GM18508 (cell line): ENCODE data around the gene TMEM38A.

Experiments
- ATAC-seq: cut with Tn5 transposase; IDR thresholded peaks from one replicate; pipeline ENCODE4 v1.9.1; 2021; ENCODE audit warnings: moderate number of reproducible peaks; ENCODE audit not compliant: insufficient read depth, unreplicated experiment

Gene TMEM38A, protein sequence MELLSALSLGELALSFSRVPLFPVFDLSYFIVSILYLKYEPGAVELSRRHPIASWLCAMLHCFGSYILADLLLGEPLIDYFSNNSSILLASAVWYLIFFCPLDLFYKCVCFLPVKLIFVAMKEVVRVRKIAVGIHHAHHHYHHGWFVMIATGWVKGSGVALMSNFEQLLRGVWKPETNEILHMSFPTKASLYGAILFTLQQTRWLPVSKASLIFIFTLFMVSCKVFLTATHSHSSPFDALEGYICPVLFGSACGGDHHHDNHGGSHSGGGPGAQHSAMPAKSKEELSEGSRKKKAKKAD

DNA sequence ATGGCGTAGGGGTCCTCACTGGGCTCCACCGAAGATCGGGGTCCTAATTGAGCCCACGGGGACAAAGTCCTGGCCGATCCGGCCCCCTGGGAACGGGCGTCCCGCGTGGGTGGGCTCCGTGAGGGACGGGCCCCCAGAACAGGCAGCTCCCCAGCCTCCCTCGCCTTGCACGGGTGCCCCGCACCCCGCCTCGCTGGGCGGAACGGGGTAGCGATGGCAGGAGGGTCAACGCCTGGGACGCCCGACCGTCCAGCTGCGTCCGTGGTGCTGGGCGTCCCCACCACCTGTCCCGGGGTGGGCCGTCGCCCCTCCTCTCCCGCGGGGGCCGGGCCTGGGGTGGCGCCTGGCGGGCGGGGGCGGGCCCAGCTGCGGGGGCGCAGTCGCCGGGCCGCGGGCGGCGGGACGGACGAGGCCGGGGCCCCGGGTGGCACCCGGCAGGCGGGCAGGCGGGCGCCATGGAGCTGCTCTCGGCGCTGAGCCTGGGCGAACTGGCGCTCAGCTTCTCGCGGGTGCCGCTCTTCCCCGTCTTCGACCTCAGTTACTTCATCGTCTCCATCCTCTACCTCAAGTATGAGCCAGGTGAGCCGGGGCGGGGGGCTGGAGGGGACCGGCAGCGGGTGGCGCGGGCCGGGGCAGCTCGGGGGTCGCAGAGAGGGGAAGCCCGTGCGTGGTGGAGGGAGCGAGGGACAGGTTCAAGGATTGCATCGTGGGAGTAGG lies at the start of gene TMEM38A:
TSS of gene TMEM38A (plus strand) at position 377 of the 717 bp plus-strand sequence. CDS start at position 456, 79 bp downstream.
- ATAC-seq = no peak

GRCh38 chr19:16612636-16613035 lies 48.3 kb upstream of the TMEM38A start:
- no peak for ATAC-seq

DNA sequence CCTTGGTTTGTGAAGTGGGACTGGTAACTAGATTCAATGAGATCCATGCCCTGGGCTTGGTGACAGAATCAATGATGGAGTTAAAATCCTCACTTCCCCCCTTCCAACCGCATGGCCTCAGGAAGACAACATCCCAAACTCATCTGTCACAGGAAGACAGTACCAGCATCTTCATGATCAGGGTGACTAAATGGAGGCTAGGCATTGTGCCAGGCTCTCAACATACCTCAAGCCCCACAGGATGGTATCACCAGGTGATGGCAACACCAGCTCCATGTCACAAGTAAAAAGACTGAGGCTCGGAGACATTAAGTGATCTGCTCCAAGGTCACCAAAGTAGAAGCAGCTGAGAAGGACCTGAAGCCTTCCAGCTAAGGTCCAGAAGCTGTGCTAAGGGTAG lies 47.1 kb upstream of the TMEM38A start:
- ATAC-seq = no peak

DNA sequence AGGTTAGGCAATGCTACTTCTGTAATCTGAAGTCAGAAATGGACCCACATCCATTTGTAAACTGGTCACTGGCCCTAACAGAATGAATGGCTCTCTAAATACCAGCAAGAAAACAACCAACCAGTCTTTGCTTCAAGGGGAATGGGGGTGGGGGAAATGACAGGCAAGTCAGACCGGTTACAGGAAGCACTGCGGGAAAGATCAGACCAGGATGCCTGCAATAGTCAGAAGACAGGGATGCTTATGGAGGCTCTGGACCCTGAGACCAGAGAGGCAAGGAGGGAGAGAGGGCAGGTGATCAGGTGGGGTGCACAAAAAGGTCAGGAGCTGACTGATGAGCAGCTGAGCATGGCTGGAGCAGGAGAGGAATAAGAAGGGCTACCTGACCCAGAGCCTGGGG lies 46.0 kb upstream of the TMEM38A start:
- ATAC-seq = no peak

DNA sequence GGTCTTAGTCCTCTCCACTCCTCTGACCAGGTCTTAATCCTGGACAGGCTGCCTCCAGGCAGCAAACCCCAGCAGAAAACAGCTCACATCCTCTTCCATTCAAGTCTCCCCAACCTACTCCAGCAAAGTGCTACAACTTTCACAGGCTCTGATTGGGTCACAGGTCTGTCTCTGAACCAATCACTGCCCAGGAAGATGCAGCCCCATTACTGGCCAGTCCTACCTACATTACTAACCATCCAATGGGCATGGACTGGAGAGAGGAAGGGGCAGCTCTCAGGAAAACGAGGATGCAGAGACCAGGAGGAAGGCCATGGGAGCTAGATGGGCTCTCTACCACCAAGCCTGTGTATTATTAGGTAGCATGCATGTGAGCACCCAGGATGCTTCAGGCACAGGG lies 45.1 kb upstream of the TMEM38A start:
- ATAC-seq = no peak

GRCh38 chr19:16618248-16618647 lies 42.7 kb upstream of the TMEM38A start:
- ATAC-seq = no peak

DNA sequence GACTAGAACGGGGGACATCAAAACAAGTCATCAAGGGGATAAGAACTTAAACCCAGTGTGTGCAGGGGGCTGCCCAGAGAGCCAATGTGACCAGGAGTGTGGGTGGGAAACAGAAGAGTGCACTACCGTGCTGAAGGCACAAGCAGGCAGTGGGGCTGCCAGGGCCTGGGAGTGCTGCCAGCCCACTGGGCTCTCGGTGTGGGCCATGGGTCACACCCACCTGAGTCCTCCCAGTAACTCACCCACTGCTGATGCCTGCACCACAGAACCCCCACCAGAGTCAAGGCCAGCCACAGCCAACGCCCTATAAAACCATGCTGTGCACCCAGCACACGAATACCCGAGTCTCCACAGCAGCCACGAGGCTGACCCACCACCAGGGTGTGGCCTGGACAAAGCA lies 41.5 kb upstream of the TMEM38A start:
- ATAC-seq = no peak

DNA sequence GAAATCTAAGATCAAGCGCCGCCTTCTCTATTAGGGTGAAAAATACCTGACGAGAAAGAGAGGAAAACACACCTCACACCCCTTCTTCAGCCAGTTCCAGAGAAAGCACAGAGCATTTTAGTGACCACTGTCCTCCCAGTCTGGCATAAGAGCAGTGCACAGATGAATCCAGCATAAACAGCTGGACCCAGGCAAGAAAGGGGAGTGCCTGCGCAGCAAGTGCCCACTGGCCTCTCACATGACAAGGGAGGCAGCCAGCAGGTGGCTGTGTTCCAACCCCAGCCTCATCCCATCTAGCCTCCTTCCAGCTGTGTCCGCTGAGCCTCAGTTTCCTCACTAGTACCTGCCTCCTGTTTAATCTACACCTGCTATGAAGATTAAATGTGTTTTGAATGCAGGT lies 40.9 kb upstream of the TMEM38A start:
- no peak for ATAC-seq

GRCh38 chr19:16620584-16620983 lies 40.4 kb upstream of the TMEM38A start:
- ATAC-seq = no peak

GRCh38 chr19:16621165-16621800 lies 39.7 kb upstream of the TMEM38A start:
- ATAC-seq = no peak

DNA sequence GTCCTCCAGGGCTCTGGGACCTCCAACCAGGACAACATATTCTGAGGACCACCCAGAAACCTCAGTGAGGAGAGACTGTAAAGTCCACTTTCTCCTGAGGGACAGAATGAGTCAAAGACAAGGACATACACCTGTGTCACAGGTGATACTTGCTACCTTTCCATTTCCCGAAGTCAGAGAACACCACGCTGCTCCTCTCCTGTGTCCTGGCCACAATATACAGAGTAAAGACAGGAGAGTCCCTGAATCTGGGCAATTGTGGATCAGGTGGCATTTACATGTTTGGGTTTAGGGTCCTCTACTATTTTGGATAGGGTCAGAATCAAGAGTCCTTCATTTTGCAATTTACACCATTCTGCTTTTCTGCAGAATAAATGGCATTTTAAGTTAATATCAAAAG lies 37.9 kb upstream of the TMEM38A start:
- ATAC-seq = no peak

- ATAC-seq = no peak
These were observed 37.4 kb upstream of the TMEM38A start for GRCh38 chr19:16623576-16623975.

DNA sequence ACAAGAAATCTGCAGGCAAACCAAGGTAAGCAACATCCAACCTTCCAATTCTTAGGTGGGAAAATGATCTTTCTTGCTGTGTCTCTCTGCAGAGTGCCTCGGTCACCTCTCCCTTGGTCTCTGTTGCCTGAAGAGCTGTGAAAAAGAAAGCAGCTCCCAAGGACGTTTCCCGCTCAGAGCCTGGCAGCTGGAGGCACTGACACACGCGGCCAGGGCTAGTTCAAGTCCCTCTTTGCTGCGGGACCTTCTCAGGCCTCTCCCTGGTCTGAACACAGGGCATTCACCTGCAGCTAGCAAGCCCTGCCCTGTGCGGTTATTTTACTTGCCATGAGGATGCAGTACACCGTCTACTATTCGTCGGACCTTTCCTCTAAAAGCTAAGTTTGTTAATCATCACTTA lies 36.7 kb upstream of the TMEM38A start:
- ATAC-seq = no peak

DNA sequence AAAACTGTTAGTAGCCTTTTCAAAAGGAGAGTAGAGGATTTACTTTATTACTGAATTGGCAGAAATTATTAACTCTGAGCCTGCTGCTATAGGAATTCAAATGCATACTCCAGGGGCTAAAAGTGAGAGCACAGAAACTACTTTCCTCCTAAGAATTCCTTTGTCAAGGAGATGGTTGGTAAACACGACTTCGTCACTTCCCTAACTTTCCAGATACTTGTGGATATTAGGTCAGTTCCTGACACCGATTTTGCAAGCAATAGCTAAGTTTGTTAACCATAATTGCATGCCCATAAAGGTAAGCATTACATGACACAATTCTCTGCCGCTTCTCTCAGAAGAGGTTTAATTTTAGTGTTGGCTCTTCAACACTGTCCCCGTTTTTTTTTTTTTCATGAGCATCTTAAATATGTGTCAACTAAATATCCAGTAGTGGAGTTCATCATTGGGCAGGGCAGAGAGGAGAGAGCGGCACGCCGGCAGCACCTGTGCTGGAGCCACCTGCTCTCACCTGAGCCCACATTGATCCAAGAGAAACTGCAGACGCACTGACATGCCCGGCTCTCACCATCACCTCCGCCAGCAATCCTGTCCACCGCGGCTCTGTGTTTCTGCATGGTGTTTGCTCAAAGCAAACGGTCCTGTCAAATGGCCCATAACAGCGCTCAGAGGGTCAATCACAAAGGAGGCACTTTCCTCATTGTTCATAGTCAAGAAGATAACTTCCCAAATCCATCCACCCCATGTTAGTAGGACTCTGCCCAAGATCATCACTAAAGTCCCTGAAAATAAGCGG lies 35.6 kb upstream of the TMEM38A start:
- ATAC-seq = no peak

DNA sequence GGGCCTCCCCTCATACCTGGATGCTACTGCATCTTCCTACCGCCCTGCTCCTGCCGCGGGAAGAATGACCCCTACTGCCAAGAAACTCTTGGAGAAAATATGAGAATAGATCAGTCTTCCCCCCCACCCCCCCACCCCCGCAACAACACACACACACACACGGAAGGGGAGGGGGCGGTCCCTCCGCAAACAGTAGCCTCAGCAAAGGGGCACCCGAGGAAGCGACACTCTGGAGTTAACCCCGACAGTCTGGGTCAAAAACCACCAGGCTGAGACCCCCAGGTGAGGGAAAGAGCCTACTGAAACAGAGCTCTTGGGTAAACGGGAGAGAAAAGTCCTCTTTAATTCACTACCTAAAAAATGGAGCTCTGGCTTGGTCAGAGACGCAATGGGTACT lies 34.1 kb upstream of the TMEM38A start:
- no peak for ATAC-seq

GRCh38 chr19:16627193-16627927 lies 33.6 kb upstream of the TMEM38A start:
- no peak for ATAC-seq

GRCh38 chr19:16627928-16628182 lies 33.1 kb upstream of the TMEM38A start:
- no peak for ATAC-seq

DNA sequence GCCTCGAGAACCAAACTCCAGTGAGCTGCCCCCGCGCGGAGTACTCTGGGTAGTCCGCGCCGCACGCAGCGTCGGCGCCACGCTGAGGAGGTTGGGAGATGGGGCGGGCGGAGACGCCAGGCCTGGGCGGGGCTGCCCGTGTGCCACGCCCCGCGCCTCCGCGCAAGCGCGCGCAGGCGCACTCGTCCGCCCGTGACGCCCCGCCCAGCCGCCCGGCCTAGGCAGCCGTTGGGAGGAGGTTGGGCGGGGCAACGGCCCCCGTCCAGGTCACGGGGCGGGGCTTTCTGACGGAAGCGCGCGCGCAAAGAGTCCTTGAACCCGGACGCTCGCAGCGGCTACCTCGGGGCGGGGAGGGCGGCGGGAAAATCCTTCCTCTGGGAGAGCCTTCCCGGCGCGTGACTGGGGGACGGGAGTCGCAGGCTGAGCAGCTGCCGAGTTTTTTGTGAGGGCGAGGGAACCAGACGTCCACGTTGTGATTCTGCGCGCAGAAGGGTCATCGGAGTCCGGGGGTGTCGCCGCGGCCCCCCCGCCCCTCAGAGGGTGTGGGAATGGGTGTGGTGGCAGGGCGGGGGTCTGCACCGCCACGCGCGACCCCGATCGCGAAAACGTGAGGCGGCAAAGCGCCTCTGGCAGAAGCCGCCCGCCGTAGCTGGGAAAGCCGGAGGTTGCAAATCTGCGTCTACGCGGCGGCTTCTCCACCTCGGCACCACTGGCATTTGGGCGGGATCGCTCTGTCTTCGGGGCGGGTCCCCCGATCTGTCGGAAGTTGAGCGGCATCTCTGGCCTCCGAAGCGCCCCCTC lies 32.6 kb upstream of the TMEM38A start, which contains the start of gene MED26:
TSS of gene MED26 (minus strand) at position 22 of the 801 bp plus-strand sequence. CDS start 261 bp downstream, outside the sequence.
- peak; percentile 44 for ATAC-seq

GRCh38 chr19:16628984-16629691 lies 31.8 kb upstream of the TMEM38A start:
- no peak for ATAC-seq
